Measurements from ENCODE around the gene LYL1.

LYL1 gene

DNA sequence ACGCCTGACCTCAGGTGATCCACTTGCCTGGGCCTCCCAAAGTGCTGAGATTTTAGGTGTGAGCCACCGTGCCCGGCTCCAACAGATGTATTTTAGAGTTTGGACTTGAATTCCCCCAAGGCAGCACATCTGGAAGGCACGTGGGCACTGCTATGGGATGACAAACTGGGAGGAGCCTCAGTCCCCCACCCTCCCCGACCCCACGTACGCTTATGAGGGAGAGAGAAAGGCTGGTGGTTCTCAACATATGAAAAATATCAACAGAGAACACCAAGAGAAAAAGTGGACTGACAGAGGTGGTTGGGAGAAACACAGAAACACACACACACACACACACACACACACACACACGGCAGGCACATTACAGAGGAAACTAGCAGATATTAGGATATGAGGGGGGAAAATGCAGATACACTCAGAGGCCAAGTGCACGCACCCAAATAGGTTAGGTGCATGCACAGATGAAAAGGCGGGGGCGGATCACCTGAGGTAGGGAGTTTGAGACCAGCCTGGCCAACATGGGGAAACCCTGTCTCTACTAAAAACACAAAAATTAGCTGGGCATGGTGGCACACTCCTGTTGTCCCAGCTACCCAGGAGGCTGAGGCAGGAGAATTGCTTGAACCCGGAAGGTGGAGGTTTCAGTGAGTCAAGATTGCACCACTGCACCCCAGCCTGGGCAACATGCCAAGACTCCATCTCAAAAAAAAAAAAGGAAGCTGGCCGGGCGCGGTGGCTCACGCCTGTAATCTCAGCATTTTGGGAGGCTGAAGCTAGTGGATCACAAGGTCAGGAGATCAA is 44.3 kb upstream of the LYL1 start:
- H3K4me3 ChIP-seq (replicated peaks; ENCODE audit: low read depth, low read length) = no peak overlapping the region
- TF ChIP-seq, protein P1, sequence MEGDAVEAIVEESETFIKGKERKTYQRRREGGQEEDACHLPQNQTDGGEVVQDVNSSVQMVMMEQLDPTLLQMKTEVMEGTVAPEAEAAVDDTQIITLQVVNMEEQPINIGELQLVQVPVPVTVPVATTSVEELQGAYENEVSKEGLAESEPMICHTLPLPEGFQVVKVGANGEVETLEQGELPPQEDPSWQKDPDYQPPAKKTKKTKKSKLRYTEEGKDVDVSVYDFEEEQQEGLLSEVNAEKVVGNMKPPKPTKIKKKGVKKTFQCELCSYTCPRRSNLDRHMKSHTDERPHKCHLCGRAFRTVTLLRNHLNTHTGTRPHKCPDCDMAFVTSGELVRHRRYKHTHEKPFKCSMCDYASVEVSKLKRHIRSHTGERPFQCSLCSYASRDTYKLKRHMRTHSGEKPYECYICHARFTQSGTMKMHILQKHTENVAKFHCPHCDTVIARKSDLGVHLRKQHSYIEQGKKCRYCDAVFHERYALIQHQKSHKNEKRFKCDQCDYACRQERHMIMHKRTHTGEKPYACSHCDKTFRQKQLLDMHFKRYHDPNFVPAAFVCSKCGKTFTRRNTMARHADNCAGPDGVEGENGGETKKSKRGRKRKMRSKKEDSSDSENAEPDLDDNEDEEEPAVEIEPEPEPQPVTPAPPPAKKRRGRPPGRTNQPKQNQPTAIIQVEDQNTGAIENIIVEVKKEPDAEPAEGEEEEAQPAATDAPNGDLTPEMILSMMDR (IDR thresholded peaks at IDR 0.05; ENCODE audit: low read length, missing control alignments) = no peak
- DNase-seq (ENCODE audit: low read depth) = peak; percentile 67

DNA sequence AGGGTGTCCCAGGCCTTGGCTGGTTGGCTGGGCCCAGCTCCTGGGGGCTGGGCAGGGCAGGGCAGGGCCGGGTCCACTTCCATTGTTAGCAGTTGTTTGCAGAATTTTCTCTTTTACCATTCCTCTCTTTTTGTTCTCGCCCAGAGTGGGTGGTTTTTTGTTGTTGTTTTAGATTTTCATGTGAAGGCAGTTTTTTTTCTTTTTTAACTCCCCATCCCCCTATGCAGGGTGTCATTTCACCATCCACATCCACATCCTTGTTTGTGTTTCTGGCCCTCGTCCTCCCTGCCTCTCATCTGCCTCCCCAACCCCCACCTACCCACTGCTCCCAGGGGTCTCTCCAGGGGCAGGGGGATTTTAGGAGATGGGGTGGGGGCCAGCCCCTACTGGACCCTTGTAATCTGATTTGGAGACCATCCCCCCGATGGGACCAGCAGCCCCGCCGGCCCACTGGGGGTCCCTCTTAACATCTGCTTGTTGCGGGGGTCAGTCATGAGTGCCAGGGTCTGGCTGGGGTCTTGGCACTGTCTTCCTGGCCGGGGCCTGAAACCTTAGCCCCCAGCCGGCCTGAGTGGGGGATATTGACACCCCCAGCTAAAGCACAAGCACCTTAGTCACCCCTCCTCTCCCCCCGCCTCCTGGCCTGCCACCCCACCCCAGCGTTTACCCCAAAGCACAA is 37.1 kb upstream of the LYL1 start:
- H3K4me3 ChIP-seq (replicated peaks; ENCODE audit: low read depth, low read length) = no peak overlapping the region
- no peak for DNase-seq (ENCODE audit: low read depth)
- TF ChIP-seq, protein P1 (IDR thresholded peaks at IDR 0.05; ENCODE audit: low read length, missing control alignments) = no peak

GRCh38 chr19:13138916-13139198 is 36.2 kb upstream of the LYL1 start:
- no peak overlapping the region for H3K4me3 ChIP-seq (replicated peaks; ENCODE audit: low read depth, low read length)
- TF ChIP-seq, protein P1 (IDR thresholded peaks at IDR 0.05; ENCODE audit: low read length, missing control alignments) = no peak
- no peak for DNase-seq (ENCODE audit: low read depth)

- no peak for DNase-seq (ENCODE audit: low read depth)
- no peak overlapping the region for H3K4me3 ChIP-seq (replicated peaks; ENCODE audit: low read depth, low read length)
- TF ChIP-seq, protein P1 (IDR thresholded peaks at IDR 0.05; ENCODE audit: low read length, missing control alignments) = no peak
Measured at GRCh38 chr19:13138171-13138915, 35.7 kb upstream of the LYL1 start.

GRCh38 chr19:13137290-13137794 is 34.7 kb upstream of the LYL1 start:
- H3K4me3 ChIP-seq (replicated peaks; ENCODE audit: low read depth, low read length) = no peak overlapping the region
- DNase-seq (ENCODE audit: low read depth) = no peak
- TF ChIP-seq, protein P1 (IDR thresholded peaks at IDR 0.05; ENCODE audit: low read length, missing control alignments) = no peak

DNA sequence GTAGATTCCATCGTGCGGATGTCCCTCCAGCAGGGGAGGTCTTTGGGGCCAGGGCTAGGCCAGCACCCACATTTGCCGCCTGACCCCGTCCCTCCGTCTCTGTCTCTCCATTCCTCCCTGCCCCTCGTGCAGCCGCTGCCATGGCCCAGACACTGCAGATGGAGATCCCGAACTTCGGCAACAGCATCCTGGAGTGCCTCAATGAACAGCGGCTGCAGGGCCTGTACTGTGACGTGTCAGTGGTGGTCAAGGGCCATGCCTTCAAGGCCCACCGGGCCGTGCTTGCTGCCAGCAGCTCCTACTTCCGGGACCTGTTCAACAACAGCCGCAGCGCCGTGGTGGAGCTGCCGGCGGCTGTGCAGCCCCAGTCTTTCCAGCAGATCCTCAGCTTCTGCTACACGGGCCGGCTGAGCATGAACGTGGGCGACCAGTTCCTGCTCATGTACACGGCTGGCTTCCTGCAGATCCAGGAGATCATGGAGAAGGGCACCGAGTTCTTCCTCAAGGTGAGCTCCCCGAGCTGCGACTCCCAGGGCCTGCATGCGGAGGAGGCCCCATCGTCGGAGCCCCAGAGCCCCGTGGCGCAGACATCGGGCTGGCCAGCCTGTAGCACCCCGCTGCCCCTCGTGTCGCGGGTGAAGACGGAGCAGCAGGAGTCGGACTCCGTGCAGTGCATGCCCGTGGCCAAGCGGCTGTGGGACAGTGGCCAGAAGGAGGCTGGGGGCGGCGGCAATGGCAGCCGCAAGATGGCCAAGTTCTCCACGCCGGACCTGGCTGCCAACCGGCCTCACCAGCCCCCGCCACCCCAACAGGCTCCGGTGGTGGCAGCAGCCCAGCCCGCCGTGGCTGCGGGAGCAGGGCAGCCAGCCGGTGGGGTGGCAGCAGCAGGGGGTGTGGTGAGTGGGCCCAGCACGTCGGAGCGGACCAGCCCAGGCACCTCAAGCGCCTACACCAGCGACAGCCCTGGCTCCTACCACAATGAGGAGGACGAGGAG is 32.7 kb upstream of the LYL1 start:
- TF ChIP-seq, protein P1 (IDR thresholded peaks at IDR 0.05; ENCODE audit: low read length, missing control alignments) = no peak
- no peak for DNase-seq (ENCODE audit: low read depth)
- no peak overlapping the region for H3K4me3 ChIP-seq (replicated peaks; ENCODE audit: low read depth, low read length)

All from fibroblast of pulmonary artery (primary cell).